TTC549 (cell line): ENCODE measurements around the gene MOV10L1.
"Not testable (repeated sequence)": the region's sequence is repeated elsewhere in the genome, so short reads cannot be mapped to it uniquely, and the experiment has no call there.

Experiments used
- FAIRE-seq: peaks from 2 replicates; lab custom pipeline; 2012; peaks lifted over from hg19 to GRCh38; lab: Jason Lieb, UNC

The MOV10L1 gene

DNA sequence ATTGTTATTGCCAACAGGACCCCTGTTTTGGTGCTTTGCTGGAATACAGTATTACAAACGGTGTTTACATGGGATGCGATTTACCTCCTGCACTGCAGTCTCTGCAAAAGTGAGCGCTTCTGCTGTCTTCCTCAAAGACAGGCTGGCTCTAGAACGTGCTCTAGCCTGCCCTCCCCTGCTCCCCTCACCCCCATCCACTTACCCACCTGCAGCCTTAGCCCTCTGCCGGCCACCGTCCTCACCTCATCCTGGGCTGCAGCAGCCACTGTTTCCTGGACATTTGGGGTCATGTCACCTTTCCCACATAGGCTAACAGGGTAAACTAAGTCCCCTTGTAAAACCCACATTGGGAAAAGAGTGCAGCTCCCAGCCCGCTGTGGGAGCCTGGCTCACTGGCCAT lies 71.1 kb downstream of the MOV10L1 start:
- FAIRE-seq = no peak

DNA sequence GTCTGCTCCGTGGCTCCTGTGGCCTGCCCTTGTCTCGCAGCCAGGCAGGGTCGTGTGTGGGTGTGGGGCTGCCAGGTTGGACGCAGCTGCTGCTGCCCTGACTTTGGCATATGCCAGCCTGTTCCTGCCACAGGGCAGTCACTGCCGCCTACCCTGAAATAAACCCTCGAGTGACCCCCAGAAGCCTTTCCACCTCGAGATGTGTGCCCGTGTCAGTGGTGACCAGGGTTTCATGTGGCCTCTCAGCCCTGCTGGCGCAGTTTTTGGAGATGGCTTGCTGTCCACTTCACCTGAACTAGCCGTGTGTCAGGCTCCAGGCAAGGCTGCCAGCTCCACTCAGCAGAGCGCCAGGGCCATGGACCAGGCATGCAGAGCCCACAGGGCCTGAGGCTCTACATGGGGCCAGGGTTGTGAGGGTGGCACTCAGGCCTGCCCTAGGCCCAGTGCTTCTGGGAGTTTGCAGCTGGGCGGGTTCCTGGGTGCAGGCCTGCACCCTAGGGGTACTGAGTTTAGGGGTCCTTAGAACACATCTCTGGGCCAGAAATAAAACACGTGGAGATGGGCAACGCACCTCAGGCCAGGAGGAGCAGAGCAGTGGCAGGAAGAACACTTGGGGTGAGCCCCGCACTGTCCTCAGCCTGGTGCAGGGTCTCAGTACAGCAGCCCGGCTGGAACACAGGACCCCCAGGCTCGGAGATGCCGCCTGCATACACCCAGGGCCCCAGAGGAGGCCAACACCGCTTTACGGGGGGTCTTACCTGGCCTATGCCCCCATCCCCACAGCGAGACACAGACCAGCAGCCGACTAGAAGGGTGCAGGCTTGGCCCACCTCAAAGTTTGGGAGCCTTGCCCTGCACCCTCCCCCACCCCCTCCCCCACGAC lies 71.9 kb downstream of the MOV10L1 start:
- no peak for FAIRE-seq

DNA sequence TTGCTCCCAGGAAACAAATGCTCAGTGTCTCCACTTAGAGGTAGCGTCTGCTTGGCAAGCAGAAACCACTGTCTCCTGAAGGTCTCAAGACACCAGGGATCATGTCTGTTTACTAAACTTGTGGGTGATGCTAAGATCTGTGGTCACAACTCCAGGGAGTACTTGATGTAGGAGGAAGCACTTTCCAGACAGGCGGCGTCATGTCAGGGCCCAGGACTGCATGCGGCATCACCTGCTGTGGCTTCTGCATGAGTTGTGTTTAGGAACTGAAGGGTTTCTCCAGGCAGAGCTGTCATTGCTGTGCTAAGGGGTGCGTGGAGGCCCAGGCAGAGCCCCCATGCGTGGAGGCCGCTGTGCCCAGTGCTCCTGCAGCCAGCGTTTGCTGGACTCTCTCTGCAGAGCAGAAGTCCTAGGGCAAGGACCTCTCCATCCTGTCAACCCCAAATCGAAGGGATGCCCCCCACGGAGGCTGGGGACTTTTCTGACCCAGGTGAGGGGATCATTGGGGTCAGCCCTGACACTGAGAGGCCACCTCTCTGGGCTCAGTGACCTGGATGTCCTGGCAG lies 72.7 kb downstream of the MOV10L1 start:
- no peak for FAIRE-seq

DNA sequence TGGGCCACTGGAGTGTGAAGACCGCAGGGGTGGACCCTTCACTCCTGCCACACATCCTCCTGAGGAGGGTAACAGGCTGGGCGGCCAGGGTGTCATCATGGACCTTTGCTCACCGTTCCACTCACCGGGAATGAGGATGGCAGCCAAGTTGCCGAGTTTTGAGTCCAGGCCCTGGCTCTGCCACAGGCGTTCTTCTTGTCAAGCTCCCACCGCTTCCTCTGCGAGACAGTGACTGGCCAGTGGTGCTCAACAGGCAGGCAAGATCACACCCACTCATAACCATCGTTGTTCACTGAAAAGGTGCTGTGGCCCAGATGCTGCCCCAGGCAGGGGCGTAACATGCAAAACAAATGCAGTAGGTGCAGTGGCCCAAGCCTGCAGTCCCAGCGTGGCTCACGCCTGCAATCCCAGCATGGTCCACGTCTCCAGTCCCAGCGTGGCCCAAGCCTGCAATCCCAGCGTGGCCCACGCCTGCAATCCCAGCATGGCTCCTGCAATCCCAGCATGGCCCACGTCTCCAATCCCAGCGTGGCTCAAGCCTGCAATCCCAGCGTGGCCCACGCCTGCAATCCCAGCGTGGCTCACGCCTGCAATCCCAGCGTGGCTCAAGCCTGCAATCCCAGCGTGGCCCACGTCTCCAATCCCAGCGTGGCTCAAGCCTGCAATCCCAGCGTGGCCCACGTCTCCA lies 75.8 kb downstream of the MOV10L1 start:
- FAIRE-seq = no peak

DNA sequence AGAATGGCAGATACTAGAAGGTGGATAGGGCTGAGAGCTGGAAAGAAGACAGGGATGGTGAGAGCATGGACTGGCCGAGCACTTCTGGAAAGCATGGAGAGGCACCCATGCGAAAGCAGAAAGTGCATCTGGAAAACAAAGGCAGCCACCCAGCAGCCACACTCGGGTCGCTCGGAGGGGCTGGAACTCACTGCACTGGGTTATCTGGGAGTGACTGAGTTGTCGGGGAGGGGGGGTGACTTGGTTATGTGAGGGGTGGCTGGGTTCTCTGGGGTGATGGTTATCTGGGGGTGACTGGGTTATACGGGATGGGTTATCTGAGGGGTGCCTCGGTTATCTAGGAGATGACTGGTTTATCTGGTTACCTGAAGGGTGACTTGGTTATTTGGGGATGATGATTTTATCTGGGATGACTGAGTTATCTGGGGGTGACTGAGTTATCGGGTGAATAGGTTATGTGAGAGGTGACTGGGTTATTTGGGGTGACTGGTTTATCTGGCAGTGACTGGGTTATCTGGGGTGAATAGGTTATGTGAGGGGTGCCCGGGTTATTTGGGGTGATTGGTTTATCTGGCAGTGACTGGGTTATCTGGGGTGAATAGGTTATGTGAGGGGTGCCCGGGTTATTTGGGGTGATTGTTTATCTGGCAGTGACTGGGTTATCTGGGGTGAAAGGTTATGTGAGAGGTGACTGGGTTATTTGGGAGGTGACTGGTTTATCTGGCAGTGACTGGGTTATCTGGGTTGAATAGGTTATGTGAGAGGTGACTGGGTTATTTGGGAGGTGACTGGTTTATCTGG lies 78.1 kb downstream of the MOV10L1 start:
- FAIRE-seq = no peak

DNA sequence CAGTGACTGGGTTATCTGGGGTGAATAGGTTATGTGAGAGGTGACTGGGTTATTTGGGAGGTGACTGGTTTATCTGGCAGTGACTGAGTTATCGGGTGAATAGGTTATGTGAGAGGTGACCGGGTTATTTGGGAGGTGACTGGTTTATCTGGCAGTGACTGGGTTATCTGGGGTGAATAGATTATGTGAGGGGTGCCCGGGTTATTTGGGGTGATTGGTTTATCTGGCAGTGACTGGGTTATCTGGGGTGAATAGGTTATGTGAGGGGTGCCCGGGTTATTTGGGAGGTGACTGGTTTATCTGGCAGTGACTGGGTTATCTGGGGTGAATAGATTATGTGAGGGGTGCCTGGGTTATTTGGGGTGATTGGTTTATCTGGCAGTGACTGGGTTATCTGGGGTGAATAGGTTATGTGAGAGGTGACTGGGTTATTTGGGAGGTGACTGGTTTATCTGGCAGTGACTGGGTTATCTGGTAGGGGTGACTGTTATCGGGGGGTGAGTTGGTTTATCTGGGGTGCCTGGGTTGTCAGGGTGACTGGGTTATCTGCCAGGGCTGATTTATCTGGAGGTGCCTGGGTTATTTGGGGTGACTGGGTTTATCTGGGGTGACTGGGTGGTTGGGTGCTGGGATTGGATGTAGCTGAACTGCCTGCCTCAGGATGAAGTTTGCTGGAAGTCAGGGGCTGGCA lies 78.8 kb downstream of the MOV10L1 start:
- FAIRE-seq = not testable (repeated sequence)

DNA sequence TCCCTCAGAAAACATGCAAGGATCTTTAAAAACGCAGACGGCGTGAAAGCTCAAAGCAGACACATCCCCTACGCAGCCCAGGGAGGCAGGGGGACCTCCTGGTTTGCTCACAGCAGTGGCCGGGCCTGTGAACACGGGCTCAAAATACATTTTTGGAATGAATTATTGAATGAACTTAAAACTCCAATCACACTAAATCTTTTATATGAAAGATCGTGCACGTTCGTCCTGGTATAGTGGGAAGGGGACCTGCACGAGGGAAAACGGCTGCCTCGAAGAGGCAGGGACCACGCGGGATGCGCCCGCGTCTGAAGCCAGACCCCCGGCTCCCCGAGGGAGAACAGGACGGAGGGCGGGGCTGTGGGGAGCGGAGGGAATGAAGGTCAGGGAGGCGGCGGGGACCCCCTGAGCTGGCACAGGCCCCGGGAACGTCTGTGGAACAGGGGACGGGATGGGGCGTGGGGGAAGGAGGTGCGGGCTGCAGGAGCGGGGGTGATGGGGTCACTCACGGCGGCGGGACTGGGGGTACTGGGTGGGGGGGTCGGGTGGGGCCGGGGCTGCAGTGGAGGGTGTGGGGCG lies 79.5 kb downstream of the MOV10L1 start:
- FAIRE-seq = no peak

DNA sequence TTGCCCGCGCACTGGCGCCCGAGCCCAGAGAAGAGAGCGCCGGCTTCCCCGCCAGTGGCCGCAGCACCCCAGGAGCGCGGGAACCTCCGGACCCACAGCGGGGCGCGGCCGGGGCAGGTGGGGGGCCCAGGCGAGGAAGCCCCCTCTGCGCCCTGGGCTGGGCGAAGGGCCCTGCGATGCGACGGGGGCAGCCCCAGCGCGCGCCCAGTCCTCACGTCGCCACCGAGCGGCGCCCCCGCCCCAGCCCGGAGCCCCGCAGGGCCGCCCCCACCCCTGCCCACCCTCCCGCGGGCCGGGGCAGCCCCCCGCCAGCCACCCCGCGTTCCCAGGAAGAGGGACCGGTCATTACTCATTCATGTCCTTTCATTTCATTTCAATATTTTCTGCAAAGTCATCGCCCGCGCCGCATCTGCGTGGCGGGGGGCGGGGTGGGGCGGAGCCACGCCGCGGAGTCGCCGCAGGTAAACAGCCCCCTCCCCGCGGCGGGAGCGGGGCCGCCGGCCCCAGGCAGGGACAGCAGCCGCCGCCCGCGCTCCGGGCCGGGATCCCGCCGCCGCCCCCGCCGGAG lies 80.1 kb downstream of the MOV10L1 start:
- no peak for FAIRE-seq

DNA sequence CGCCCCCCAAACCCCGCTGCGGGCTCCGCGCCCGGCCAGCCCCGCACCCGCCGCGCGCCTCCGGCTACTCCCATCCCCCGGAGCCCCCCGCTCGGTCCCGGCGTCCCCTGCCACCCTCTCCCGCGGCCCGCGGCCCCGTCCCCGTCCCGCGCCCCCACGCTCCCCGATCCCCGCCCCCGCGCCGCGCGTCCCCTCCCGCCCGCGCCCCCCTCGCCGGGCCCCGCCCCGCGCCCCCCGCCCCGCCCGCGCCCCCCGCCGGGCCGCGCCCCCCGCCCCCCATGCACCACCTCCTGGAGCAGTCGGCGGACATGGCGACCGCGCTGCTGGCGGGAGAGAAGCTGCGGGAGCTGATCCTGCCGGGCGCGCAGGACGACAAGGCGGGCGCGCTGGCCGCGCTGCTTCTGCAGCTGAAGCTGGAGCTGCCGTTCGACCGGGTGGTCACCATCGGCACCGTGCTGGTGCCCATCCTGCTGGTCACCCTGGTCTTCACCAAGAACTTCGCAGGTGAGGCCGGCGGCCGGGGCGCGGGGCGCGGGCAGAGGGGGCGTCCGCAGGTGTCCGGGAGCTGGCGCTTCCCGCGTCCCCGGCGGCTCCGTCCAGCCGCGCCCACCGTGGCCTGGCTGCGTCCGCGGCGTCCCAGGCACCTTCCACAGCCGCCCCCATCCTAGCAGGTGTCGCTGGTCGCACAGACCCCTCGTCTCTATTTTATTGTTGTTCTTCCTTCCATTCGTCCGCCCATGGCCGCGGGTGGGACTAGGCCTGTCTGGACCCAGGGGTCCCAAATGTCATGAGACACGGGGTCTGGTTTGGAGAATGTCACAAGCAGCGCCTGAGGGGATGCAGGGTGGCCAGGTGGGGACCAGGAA lies 80.9 kb downstream of the MOV10L1 start, which contains the start of gene PANX2:
TSS of gene PANX2 (plus strand) at position 279 of the 866 bp plus-strand sequence. CDS start at position 279, 0 bp downstream.
- no peak for FAIRE-seq

DNA sequence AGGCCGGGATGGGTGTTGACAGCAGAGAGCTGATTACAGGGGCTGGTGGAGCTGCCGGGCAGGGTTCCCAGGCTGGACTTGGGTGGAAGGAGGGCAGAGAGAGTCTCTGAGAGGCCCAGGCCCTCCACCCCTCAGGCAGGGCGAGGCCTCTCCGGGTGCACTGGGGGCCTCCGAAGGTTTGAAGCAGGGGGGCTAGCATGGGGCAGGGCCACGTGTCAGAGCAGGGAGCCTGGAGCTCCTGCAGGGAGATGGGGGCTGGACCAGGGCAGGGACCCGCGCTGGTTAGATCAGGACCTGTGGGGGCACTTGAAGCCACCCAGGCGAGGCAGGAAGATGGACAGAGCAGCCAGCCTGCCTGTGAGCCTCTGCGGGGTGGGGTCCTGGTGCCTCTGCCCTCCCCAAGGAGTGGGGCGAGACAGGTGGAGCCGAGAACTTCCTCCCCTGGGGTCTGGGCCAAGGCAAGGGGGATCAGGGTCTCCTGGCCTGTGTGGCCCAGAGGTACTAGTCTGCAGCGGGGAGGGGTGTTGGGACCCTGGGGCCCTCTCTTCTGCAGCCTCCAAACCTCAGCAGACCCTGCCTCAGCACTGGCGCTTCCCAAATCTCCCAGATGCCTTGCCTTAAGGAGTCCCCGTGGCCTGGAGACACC lies 81.6 kb downstream of the MOV10L1 start:
- FAIRE-seq = no peak

DNA sequence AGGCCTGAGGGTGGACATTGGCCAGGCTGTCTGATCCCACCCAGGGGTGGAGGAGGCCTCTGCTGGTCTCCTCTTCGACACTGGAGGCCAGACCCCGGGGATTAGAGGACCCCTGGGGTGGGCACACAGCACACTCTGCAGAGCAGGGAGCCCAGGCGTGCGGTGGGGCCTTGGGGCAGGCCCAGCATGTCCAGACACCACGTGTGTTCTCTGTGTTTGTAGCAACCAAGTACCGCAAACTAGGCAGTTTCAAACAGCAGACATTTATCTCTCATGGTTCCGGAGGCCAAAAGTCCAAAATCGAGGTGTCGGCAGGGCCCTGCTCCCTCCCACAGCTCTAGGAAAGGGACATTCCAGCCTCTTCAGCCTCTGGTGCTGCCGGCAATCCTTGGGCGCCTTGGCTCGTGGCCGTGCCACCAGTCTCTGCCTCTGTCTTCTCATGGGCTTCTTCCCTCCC lies 82.2 kb downstream of the MOV10L1 start:
- no peak for FAIRE-seq

DNA sequence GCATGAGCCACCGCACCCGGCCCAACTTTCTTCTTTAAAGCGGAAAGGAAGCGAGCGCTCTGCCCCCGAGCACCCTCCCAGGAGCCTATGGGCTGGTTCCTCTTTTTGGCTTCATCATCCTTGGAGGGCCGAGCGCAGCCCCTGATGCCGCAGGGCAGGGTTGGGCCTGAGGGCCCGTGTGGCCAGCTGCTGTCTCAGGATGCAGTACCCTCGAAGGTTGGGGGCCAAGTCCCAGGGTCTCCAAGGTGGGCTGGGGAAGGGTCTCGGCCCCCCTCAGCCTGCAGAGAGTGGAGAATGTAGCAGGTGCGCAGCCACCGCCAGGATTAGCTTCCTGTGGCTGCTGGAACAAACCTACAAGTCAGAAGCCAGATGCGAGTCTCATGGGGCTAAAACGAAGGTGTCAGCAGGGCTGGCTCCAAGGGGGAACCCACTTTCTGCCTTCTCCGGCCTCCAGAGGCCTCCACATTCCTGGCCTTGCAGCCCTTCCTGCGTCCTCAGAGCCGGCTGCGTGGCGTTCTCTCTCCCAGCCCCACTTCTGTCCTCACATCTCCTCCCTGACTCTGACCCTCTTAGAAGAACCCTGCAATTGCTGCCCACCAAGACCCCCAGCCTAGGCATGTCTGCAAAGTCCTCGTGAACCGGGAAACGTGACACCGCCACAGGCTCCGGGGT lies 83.6 kb downstream of the MOV10L1 start:
- no peak for FAIRE-seq

DNA sequence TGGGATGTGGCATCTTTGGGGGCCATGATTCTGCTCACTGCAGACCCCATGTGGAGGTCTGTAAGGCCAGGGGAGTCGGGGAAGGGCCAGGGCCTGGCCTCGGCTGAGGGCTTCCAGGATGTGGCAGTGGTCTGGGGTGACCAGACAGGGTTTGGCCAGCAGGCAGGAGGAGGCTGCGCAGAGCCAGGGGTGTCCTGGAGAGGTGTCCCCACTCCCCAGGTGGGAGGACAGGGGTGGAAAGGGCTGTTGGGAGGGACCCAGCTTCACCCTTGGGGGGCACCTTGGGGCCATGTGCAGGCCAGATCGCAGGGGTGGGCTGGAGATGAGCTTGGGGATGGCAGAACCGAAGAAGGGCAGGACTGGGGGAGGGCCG lies 84.2 kb downstream of the MOV10L1 start:
- FAIRE-seq = no peak

DNA sequence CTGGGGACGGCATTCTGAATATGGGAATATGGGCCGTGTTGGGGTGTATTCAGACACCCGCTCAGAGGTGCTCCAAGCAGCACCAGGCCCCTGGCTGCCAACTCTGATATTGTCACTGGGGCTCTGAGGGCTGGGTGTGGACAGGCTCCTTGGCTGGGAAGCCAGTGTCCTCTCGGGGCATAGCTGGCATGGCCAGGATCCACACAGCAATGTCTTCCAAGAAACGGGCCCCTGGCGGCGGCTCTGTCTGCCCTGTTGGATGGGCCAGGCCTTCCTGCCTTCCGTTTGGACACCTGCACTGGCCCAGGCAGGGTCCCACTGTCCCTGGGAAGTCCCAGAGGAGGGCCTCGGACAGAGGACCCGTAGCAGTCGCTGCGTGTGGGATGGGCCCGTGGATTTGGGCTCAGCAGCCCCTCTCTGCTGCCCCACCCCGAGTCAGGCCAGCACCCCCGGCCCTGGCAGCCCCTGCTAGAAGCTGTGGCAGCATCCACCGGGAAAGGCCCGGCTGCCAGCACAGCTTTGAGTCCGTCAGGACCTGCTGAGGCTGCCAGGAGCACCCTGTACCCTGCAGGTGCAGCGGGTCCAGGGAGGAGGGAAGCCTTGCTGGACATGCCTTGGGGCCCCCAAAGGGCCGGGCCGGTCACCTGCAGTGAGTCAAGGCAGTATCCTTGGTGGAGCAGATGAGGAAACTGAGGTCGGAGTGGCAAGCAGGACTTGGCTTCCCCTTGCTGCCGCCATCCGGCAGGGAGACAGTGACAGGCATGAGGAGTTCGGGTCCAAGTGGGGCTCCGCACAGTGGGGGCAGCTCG lies 84.8 kb downstream of the MOV10L1 start:
- no peak for FAIRE-seq

DNA sequence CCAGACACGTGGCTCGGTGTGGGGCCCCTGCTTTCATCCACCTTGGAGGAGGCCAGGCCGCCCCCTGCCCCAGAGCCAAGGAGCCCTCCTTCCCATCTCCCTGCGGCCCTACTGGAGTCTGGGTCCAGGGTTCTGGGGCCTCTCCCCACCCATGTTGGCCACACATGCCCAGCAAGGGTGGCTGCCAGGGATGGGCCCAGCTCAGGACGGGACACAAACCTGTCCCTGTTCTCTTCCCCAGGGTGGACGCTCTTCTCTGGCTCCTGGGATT lies 85.3 kb downstream of the MOV10L1 start:
- FAIRE-seq = no peak

DNA sequence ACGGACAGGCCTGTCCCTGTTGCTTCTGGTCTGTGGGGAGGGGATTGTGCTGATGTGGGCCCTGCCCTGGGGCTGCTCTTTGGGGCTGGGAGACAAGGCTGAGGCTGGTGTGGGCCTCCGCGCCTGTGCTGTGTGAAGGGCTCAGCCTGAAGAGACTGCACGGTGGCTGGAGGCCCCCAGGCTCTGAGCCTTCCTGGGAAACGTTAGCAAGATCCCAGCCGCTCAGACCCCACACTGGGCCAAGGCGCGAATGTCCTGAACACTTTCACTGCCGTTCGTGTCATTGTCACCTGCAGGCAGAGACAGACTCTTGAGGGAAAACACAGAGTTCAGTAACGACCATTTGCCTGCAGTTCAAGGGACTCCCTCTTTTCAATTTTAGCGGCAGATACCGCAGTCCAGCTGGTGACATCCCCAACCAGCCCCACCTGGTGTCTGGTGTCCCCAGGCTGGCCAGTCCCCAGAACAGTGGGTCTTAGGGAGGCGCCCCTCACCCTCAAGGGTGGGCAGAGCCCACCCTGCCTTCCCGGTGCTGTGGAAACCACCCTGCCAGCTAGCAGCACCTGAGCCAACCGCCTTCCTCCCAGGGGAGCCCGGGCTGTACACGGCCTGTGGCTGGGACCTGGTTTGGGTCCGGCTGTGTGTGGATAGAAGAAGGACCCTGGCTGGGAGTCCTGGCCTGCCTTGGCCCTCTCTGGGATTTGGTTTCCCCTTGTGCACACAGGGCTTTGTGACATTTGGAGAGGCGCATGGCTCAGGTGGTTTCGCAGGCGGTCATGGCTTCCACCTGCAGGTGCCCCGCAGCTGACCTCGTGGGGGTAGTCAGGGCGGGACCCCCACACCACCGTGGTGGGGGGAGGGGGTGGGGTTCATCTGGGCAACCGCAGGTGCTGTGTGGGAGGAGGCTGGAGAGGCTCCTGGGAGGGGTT lies 86.4 kb downstream of the MOV10L1 start:
- FAIRE-seq = no peak

DNA sequence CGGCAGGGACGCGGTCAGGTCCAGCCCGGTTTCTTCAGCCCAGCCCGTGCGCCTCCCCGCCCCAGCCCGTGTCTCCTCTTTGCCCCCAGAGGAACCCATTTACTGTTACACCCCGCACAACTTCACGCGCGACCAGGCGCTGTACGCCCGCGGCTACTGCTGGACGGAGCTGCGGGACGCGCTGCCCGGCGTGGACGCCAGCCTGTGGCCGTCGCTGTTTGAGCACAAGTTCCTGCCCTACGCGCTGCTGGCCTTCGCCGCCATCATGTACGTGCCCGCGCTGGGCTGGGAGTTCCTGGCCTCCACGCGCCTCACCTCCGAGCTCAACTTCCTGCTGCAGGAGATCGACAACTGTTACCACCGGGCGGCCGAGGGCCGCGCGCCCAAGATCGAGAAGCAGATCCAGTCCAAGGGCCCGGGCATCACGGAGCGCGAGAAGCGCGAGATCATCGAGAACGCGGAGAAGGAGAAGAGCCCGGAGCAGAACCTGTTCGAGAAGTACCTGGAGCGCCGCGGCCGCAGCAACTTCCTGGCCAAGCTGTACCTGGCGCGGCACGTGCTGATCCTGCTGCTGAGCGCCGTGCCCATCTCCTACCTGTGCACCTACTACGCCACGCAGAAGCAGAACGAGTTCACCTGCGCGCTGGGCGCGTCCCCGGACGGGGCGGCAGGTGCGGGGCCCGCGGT lies 87.2 kb downstream of the MOV10L1 start:
- FAIRE-seq = no peak
